Natural killer cell treated with Interleukin-12 subunit alpha and Interleukin-12 subunit beta and Interleukin-15 and Interleukin-18, amount 100 ng/mL, for 72 hours (primary cell): Measurements from ENCODE around the gene MUC5AC. TPM values are rescaled to one million over a fixed set of nuclear protein-coding genes. Genes with fewer than 3 reads are reported as not detected.
A peak's percentile ranks its signal among the peaks of the same experiment; 100 is the strongest.
"Not testable (repeated sequence)": the region's sequence is repeated elsewhere in the genome, so short reads cannot be mapped to it uniquely, and the experiment has no call there.

ENCODE experiments used
- ATAC-seq, 2 donors: fragments of 150-1000 bp; cut with Tn5 transposase in 1 of 2; sonication (Bioruptor Pico), chemical (Tn5 transposase) in 1 of 2; 2 replicates each; pipeline ENCODE4 v1.10.0; 2021
- DNase-seq: peaks from one replicate; pipeline ENCODE4 v3.0.0; 2022; ENCODE audit warnings: low spot score
- H3K27ac Mint-ChIP-seq, 2 donors: 1 replicate in 1 of 2; 2 replicates in 1 of 2; pipeline ENCODE4 v1.8.0; 2022; ENCODE audit warnings: mixed read lengths in 2 of 2, mild to moderate bottlenecking in 1 of 2, moderate library complexity in 1 of 2
- H3K27me3 Mint-ChIP-seq, 2 donors: 1 replicate in 1 of 2; 2 replicates in 1 of 2; pipeline ENCODE4 v1.8.0; 2022; ENCODE audit warnings: mixed read lengths in 2 of 2
- H3K36me3 Mint-ChIP-seq: one replicate; pipeline ENCODE4 v1.8.0; 2022; ENCODE audit warnings: mixed read lengths
- H3K4me1 Mint-ChIP-seq, 2 donors: 1 replicate in 1 of 2; 2 replicates in 1 of 2; pipeline ENCODE4 v1.8.0; 2022; ENCODE audit warnings: low read depth in 2 of 2, mixed read lengths in 2 of 2, mild to moderate bottlenecking in 1 of 2
- H3K4me3 Mint-ChIP-seq: one replicate; pipeline ENCODE4 v1.8.0; 2022; ENCODE audit warnings: mixed read lengths
- H3K9me3 Mint-ChIP-seq: 2 replicates; pipeline ENCODE4 v1.8.0; 2022; ENCODE audit warnings: mixed read lengths
- total RNA-seq, 2 donors: library from RNA; stranded (reverse); gene quantifications; one replicate each; pipeline ENCODE4 v1.2.3, GENCODE V29; 2022

MUC5AC gene
- total RNA-seq, 2 donors from 2014 or later = not detected

DNA sequence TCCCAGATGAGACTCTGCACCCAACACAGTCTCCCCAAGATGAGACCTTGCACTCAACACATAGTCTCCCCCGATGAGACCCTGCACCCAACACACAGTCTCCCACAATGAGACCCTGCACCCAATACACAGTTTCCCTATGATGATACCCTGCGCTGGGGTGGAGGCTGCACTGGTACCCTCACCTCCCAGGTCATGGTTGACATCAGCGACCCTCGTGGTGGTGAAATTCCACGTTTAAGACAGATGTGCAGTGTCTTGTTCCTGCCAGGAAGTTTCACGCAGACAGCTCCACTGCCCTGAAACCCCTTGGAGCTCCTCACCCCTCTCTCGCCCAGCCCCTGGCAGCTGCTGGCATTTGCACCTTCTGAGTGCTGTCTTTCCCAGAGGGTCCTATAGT lies 9.5 kb downstream of the MUC5AC start:
- DNase-seq = no peak
- H3K4me1 Mint-ChIP-seq = peaks cover 0 to 6% of the 10 kb centered on the region in 2 donors
- no peak overlapping the region for H3K4me3 Mint-ChIP-seq
- ATAC-seq = no peak
- no peaks in the 10 kb centered on the region for H3K27me3 Mint-ChIP-seq
- H3K9me3 Mint-ChIP-seq = peaks cover 7% of the 10 kb centered on the region
- no peaks in the 10 kb centered on the region for H3K36me3 Mint-ChIP-seq
- H3K27ac Mint-ChIP-seq = no peak overlapping the region

DNA sequence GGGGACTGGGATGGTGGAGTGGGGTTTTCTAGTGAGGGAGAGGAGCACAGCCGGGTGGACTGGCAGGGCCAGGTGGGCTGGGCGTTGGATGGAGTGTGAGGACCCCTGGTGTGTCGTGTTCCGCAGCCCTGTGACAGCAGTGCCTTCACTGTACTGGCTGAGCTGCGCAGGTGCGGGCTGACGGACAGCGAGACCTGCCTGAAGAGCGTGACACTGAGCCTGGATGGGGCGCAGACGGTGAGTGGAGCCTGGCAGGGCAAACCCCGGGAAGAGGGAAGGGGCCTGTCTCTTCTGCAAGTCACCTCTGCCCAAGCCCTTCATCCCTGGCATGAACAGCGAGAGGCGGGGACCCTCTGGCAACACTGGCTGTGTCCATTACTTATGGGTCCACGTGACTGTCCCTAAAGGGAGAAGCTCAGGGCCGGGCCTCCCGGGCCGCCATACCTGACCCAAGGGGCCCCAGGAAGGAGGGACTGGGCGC lies 10.0 kb downstream of the MUC5AC start:
- DNase-seq (no peak), ATAC-seq (peak in 1 of 2 donors; percentile 30)
- peaks cover 0 to 6% of the 10 kb centered on the region in 2 donors for H3K4me1 Mint-ChIP-seq
- peaks cover 7% of the 10 kb centered on the region for H3K9me3 Mint-ChIP-seq
- no peak overlapping the region for H3K27ac Mint-ChIP-seq
- no peak overlapping the region for H3K4me3 Mint-ChIP-seq
- H3K36me3 Mint-ChIP-seq = no peaks in the 10 kb centered on the region
- no peaks in the 10 kb centered on the region for H3K27me3 Mint-ChIP-seq

DNA sequence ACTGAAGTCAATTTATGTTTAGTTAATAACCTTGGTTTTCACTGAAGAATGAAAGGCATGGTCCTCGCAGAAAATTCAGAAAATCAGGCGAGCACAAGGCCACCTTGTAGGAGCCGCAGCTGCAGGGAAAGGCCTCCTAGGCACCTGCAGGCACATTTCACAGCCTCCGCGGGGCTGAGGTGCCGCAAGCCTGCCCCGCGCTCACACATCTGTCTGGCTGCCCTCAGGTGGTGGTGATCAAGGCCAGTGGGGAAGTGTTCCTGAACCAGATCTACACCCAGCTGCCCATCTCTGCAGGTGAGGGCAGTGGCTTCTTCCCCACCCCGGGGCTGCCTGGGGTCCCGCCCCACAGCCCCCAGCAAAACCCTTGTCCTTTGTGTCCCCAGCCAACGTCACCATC lies 10.5 kb downstream of the MUC5AC start:
- DNase-seq (no peak), ATAC-seq (no peak)
- no peak overlapping the region for H3K4me3 Mint-ChIP-seq
- H3K9me3 Mint-ChIP-seq = peaks cover 7% of the 10 kb centered on the region
- no peaks in the 10 kb centered on the region for H3K36me3 Mint-ChIP-seq
- no peaks in the 10 kb centered on the region for H3K27me3 Mint-ChIP-seq
- peaks cover 0 to 6% of the 10 kb centered on the region in 2 donors for H3K4me1 Mint-ChIP-seq
- H3K27ac Mint-ChIP-seq = no peak overlapping the region

DNA sequence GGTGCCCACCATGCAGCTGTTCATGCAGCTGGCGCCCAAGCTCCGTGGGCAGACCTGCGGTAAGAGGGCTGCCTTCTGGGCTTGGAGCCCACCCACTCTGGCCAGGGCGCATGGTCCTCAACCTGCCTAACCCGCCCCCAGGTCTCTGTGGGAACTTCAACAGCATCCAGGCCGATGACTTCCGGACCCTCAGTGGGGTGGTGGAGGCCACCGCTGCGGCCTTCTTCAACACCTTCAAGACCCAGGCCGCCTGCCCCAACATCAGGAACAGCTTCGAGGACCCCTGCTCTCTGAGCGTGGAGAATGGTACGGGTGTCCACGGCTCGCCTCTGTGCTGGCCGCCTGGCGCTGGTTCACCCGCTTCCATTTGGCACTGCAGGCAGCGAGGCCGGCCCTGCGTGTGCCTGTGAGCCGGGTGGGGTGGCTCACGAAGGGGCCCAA lies 11.0 kb downstream of the MUC5AC start:
- ATAC-seq (no peak), DNase-seq (no peak)
- Mint-ChIP-seq H3K27ac (no peak overlapping the region), H3K4me1 (peaks cover 0 to 6% of the 10 kb centered on the region in 2 donors), H3K4me3 (no peak overlapping the region), H3K9me3 (peaks cover 7% of the 10 kb centered on the region), H3K36me3 (no peaks in the 10 kb centered on the region), H3K27me3 (no peaks in the 10 kb centered on the region)

DNA sequence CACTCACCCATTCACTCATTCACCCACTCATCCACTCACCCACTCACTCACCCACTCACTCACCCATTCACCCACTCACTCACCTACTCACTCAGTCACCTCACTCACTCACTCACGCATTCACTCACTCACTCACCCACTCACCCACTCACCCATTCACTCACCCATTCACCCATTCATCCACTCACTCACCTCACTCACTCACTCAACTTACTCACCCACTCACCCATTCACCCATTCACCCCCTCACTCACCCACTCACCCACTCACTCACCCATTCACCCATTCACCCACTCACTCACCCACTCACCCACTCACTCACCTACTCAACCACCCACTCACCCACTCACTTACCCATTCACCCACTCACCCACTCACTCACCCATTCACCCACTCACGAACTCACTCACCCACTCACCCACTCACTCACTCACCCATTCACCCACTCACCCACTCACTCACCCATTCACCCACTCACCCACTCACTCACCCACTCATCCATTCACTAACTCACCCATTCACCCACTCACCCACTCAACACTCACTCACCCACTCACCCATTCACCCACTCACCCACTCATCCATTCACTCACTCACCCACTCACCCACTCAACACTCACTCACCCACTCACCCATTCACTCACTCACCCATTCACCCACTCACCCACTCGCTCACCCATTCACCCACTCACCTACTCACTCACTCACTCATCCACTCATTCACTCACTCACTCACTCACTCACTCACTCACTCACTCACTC lies 13.7 kb downstream of the MUC5AC start:
- DNase-seq = no peak
- H3K4me3 Mint-ChIP-seq = no peak overlapping the region

DNA sequence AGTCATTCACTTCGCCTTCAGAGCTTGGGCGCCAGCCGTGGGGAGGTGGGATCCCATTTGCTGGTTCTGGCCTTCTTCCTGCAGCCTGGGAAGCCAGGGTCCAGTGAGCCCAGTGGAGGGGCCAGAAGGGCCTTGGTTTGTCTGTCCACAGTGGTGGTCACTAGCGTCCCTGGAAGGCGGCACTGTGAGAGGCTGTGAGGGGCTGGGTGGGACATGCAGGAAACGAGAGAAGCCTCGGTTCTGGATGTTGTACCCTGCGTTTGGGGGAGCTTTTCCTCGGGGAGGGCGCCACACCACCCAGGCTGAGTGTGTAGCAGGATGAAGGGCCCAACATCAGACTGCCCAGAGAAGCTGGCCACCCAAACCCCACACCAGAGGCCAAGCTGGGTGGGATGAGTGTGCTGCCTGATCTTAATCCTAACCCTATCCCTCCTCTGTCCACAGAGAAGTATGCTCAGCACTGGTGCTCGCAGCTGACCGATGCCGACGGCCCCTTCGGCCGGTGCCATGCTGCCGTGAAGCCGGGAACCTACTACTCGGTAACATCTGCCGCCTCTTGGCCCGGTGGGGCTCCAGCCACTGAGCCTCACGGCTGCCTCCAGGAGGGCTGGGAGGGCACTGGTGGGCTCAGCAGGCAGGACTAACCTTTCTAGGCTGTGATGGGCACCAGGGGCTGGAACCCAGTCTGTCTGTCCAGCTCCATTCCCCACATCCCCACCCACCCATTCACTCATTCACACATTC lies 14.4 kb downstream of the MUC5AC start:
- H3K4me1 Mint-ChIP-seq = peaks cover 0 to 6% of the 10 kb centered on the region in 2 donors
- H3K4me3 Mint-ChIP-seq = no peak overlapping the region
- H3K27ac Mint-ChIP-seq = no peak overlapping the region
- H3K36me3 Mint-ChIP-seq = no peaks in the 10 kb centered on the region
- H3K9me3 Mint-ChIP-seq = peaks cover 13% of the 10 kb centered on the region
- H3K27me3 Mint-ChIP-seq = no peaks in the 10 kb centered on the region
- DNase-seq = no peak
- ATAC-seq = no peak

More for the DNA sequence above, 13.7 kb downstream of the MUC5AC start:
- Mint-ChIP-seq H3K27me3 (no peaks in the 10 kb centered on the region), H3K4me1 (peaks cover 0 to 6% of the 10 kb centered on the region in 2 donors), H3K36me3 (no peaks in the 10 kb centered on the region), H3K9me3 (peaks cover 13% of the 10 kb centered on the region), H3K27ac (no peak overlapping the region)
- no peak for ATAC-seq

DNA sequence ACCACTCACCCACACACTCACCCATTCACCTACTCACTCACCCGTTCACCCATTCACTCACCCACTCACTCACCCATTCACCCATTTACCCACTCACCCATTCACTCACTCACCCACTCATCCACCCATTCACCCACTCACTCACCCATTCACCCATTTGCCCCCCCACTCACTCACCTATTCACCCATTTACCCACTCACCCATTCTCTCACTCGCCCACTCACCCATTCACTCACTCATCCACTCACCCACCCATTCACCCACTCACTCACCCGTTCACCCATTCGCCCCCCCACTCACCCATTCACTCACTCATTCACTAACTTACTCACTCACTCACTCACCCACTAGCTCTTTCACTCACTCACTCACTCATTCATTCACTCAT lies 15.0 kb downstream of the MUC5AC start:
- Mint-ChIP-seq H3K4me3 (no peak overlapping the region), H3K27ac (no peak overlapping the region), H3K4me1 (peaks cover 0 to 4% of the 10 kb centered on the region in 2 donors), H3K9me3 (peaks cover 13% of the 10 kb centered on the region), H3K27me3 (no peaks in the 10 kb centered on the region), H3K36me3 (no peaks in the 10 kb centered on the region)
- no peak for ATAC-seq
- no peak for DNase-seq

DNA sequence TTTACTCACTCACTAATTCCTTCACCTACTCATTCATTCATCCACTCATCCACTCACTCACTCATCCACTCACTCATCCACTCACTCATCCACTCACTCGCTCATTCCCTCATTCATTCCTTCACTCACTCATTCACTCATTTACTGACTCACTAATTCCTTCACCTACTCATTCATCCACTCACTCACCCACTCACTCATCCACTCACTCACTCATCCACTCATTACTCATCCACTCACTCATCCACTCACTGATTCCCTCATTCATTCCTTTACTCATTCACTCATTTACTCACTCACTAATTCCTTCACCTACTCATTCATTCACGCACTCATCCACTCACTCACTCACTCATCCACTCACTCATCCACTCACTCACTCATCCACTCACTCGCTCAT lies 15.6 kb downstream of the MUC5AC start:
- not testable (repeated sequence) for H3K27me3 Mint-ChIP-seq, H3K4me1 Mint-ChIP-seq, H3K27ac Mint-ChIP-seq, DNase-seq, H3K4me3 Mint-ChIP-seq, ATAC-seq, H3K36me3 Mint-ChIP-seq
- peaks cover 13% of the 10 kb centered on the region for H3K9me3 Mint-ChIP-seq

DNA sequence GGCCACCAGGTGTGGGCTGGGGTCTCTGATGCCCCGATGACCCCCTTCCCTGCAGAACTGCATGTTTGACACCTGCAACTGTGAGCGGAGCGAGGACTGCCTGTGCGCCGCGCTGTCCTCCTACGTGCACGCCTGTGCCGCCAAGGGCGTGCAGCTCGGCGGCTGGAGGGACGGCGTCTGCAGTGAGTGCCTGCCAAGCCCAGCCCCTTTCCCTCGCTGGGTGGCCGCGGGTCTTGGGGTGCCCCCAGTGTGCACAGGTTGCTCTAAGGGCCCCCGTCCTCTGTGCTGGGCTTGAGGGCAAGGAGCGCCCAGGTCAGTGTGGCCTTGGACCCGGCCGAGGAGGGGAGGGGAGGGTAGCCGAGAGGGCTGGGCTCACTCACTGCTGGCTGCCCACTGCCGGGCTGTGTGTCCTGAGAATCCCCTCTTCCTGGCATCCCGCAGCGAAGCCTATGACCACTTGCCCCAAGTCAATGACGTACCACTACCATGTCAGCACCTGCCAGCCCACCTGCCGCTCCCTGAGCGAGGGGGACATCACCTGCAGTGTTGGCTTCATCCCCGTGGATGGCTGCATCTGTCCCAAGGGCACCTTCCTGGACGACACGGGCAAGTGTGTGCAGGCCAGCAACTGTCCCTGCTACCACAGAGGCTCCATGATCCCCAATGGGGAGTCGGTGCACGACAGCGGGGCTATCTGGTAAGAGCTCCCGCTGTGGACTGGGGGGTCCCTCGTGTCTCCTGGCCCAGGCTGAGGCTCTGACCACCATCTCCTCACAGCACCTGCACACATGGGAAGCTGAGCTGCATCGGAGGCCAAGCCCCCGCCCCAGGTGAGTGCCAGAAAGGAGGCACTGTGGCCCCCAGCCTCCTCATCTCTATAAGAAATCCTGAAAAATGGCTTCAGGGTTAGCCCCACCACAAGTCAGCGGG lies 17.0 kb downstream of the MUC5AC start:
- H3K9me3 Mint-ChIP-seq = peaks cover 13% of the 10 kb centered on the region
- DNase-seq (no peak), ATAC-seq (peak in 1 of 2 donors; percentile 17)
- no peaks in the 10 kb centered on the region for H3K27me3 Mint-ChIP-seq
- H3K4me1 Mint-ChIP-seq = peaks cover 0 to 3% of the 10 kb centered on the region in 2 donors
- H3K36me3 Mint-ChIP-seq = no peaks in the 10 kb centered on the region
- no peak overlapping the region for H3K27ac Mint-ChIP-seq
- no peak overlapping the region for H3K4me3 Mint-ChIP-seq

DNA sequence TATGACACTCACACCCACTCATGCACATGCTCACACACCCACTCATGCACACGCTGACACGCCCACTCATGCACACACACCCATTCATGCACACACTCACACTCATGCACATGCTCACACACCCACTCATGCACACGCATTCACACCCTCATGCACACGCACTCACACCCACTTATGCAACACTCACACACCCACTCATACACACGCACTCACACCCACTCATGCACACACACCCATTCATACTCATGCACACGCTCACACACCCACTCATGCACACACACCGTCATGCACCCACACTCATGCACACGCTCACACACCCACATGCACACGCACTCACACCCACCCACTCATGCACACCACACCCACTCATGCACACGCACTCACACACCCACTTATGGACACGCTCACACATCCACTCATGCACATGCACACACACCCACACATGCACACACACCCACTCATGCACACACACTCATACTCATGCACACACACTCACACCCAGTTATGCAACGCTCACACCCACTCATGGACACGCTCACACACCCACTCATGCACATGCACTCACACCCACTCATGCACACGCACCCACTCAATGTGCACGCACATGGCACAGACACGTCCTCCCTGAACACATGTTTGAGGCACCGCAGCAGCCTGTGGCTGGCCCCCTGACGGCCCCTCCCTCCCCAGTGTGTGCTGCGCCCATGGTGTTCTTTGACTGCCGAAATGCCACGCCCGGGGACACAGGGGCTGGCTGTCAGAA lies 17.9 kb downstream of the MUC5AC start:
- peaks cover 0 to 3% of the 10 kb centered on the region in 2 donors for H3K4me1 Mint-ChIP-seq
- H3K9me3 Mint-ChIP-seq = peaks cover 12% of the 10 kb centered on the region
- no peak for DNase-seq
- no peaks in the 10 kb centered on the region for H3K36me3 Mint-ChIP-seq
- peak overlapping the region in 1 of 2 donors; percentile 24 for H3K27ac Mint-ChIP-seq
- no peaks in the 10 kb centered on the region for H3K27me3 Mint-ChIP-seq
- H3K4me3 Mint-ChIP-seq = no peak overlapping the region
- no peak for ATAC-seq

DNA sequence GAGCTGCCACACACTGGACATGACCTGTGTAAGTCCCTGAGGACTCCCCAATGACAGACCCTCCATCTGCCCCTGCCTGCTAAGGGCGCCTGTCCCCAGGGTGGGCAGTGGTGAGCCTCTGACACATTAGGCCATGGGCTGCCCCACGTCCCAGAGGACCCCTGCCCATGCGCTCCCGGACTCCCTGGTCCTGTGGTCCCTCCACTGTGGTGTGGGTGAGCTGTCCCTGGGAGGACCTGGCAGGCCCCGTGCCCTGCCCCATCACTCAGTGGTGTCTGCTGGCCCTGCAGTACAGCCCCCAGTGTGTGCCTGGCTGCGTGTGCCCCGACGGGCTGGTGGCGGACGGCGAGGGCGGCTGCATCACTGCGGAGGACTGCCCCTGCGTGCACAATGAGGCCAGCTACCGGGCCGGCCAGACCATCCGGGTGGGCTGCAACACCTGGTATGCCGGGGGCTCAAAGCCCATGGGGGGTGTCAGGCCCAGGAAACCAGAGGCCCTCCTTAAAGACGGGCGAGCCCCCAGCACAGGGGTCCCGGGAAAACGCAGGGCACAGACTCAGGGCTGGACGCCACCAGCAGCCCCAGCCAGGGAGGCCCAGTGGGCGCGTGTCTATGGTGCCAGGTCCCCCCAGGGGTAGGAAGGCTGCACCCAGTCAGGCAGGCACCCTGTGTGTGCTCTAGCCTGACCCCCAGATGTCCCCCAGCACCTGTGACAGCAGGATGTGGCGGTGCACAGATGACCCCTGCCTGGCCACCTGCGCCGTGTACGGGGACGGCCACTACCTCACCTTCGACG lies 18.7 kb downstream of the MUC5AC start:
- Mint-ChIP-seq H3K9me3 (peaks cover 6% of the 10 kb centered on the region), H3K27me3 (no peaks in the 10 kb centered on the region), H3K4me1 (no peaks in the 10 kb centered on the region), H3K36me3 (no peaks in the 10 kb centered on the region), H3K27ac (peak overlapping the region in 1 of 2 donors; percentile 24), H3K4me3 (no peak overlapping the region)
- DNase-seq (no peak), ATAC-seq (no peak)

DNA sequence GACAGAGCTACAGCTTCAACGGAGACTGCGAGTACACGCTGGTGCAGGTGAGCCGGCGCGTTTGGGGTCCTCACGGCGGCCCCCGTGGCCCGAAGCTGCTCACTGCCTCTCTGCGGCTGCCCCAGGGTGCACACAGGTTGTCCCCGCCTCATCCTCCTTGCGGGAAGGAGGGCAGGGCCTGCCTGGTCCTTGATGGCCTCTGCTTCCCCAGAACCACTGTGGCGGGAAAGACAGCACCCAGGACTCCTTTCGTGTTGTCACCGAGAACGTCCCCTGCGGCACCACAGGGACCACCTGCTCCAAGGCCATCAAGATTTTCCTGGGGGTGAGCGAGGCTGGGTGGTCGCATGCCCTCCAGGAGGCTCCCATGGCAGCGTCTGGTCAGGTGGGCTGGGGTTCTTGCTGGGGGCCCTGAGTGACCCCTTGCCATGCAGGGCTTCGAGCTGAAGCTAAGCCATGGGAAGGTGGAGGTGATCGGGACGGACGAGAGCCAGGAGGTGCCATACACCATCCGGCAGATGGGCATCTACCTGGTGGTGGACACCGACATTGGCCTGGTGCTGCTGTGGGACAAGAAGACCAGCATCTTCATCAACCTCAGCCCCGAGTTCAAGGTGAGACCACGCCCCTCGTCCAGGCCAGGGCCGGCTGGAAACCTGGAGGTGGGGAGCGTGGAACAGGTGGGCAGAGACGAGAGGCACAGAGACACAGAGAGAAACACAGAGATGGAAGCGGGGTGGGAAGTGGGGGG lies 19.4 kb downstream of the MUC5AC start:
- H3K4me1 Mint-ChIP-seq = no peaks in the 10 kb centered on the region
- DNase-seq (no peak), ATAC-seq (no peak)
- peaks cover 6% of the 10 kb centered on the region for H3K9me3 Mint-ChIP-seq
- H3K27me3 Mint-ChIP-seq = no peaks in the 10 kb centered on the region
- H3K36me3 Mint-ChIP-seq = no peaks in the 10 kb centered on the region
- no peak overlapping the region for H3K4me3 Mint-ChIP-seq
- H3K27ac Mint-ChIP-seq = no peak overlapping the region
